WTC11 (cell line): ENCODE data around the gene ALAS2. TPM values are rescaled to one million over a fixed set of nuclear protein-coding genes. Genes with fewer than 3 reads are reported as not detected.
"Not testable (repeated sequence)": the region's sequence is repeated elsewhere in the genome, so short reads cannot be mapped to it uniquely, and the experiment has no call there.

ENCODE experiments used
- ATAC-seq: fragments of 200-7000 bp; cut with Tn5 transposase; 2 replicates; pipeline ENCODE4 v1.10.0; 2021; ENCODE audit warnings: mild to moderate bottlenecking, moderate library complexity
- CTCF ChIA-PET: fragments of 300-600 bp; sonication (Branson Sonifier 250); formaldehyde crosslinking; loops from one replicate; lab custom pipeline; 2021; ENCODE audit warnings: antibody characterized with exemption; lab: Charles Lee
- POLR2A ChIA-PET: fragments of 350-600 bp; sonication (Branson Sonifier 250); formaldehyde crosslinking; loops from one replicate; lab custom pipeline; 2021; ENCODE audit warnings: antibody characterized with exemption; lab: Charles Lee
- DNase-seq: peaks from one replicate; pipeline ENCODE4 v3.0.0; 2021; ENCODE audit warnings: low spot score
- H3K27ac Mint-ChIP-seq: 2 replicates; pipeline ENCODE4 v1.8.0; 2021; ENCODE audit warnings: mixed read lengths
- H3K27me3 Mint-ChIP-seq: 2 replicates; pipeline ENCODE4 v1.8.0; 2021; ENCODE audit warnings: low read depth, mild to moderate bottlenecking, moderate library complexity, mixed read lengths
- H3K36me3 Mint-ChIP-seq: 2 replicates; pipeline ENCODE4 v1.8.0; 2021; ENCODE audit warnings: mixed read lengths
- H3K4me1 Mint-ChIP-seq: 2 replicates; pipeline ENCODE4 v1.8.0; 2022; ENCODE audit warnings: mixed read lengths
- H3K4me3 Mint-ChIP-seq: 2 replicates; pipeline ENCODE4 v1.8.0; 2021; ENCODE audit warnings: mild to moderate bottlenecking, moderate library complexity, mixed read lengths
- H3K9me3 Mint-ChIP-seq: 2 replicates; pipeline ENCODE4 v1.8.0; 2021; ENCODE audit warnings: mixed read lengths
- CREM ChIP-seq: sonication (generic); formaldehyde crosslinking; IDR thresholded peaks from 2 replicates; pipeline ENCODE4 v1.8.1; 2022; ENCODE audit warnings: mild to moderate bottlenecking, missing genetic modification reagents, moderate library complexity
- ELF4 ChIP-seq: sonication (generic); formaldehyde crosslinking; IDR thresholded peaks from 2 replicates; pipeline ENCODE4 v1.8.1; 2022; ENCODE audit warnings: low read depth, mild to moderate bottlenecking, moderate library complexity, missing genetic modification reagents
- EMX1 ChIP-seq: fragments of 250-450 bp; sonication (Bioruptor Pico); IDR thresholded peaks from 2 replicates; pipeline ENCODE4 v1.8.0; 2021; ENCODE audit warnings: mild to moderate bottlenecking
- GABPB1 ChIP-seq: sonication (generic); formaldehyde crosslinking; IDR thresholded peaks from 2 replicates; pipeline ENCODE4 v1.8.1; 2023; ENCODE audit warnings: mild to moderate bottlenecking, missing genetic modification reagents
- JUN ChIP-seq: sonication (generic); formaldehyde crosslinking; IDR thresholded peaks from 2 replicates; pipeline ENCODE4 v1.8.0; 2023; ENCODE audit warnings: mild to moderate bottlenecking, missing genetic modification reagents
- NFATC4 ChIP-seq: fragments of 250-450 bp; sonication (Bioruptor Pico); IDR thresholded peaks from 2 replicates; pipeline ENCODE4 v1.9.0; 2021; ENCODE audit warnings: mild to moderate bottlenecking
- NFE2L1 ChIP-seq: sonication (generic); formaldehyde crosslinking; IDR thresholded peaks from 2 replicates; pipeline ENCODE4 v1.8.1; 2023; ENCODE audit warnings: missing genetic modification reagents
- NFYB ChIP-seq: sonication (generic); formaldehyde crosslinking; conservative IDR thresholded peaks from 2 replicates; pipeline ENCODE4 v1.8.0; 2022; ENCODE audit warnings: low read depth, missing genetic modification reagents
- SP1 ChIP-seq: sonication (generic); formaldehyde crosslinking; conservative IDR thresholded peaks from 2 replicates; pipeline ENCODE4 v1.8.1; 2022; ENCODE audit warnings: missing genetic modification reagents
- ZNF263 ChIP-seq: sonication (generic); formaldehyde crosslinking; IDR thresholded peaks from 2 replicates; pipeline ENCODE4 v1.8.1; 2022; ENCODE audit warnings: low read depth, mild to moderate bottlenecking, moderate library complexity, missing genetic modification reagents
- ZNF396 ChIP-seq: fragments of 250-450 bp; sonication (Bioruptor Pico); IDR thresholded peaks from 2 replicates; pipeline ENCODE4 v1.8.0; 2021; ENCODE audit warnings: mild to moderate bottlenecking, moderate library complexity, borderline replicate concordance
- total RNA-seq: library from RNA; stranded (reverse); gene quantifications from 3 replicates; pipeline ENCODE4 v1.2.3, GENCODE V29; 2021
- TF ChIP-seq, protein P1 (sequence below): sonication (generic); formaldehyde crosslinking; IDR thresholded peaks from 2 replicates; pipeline ENCODE4 v1.8.1; 2022; ENCODE audit warnings: missing genetic modification reagents, borderline replicate concordance
- TF ChIP-seq, protein P2 (sequence below): sonication (generic); formaldehyde crosslinking; IDR thresholded peaks from 2 replicates; pipeline ENCODE4 v1.8.0; 2022; ENCODE audit warnings: mild to moderate bottlenecking, missing genetic modification reagents
- TF ChIP-seq, protein P3 (sequence below): sonication (generic); formaldehyde crosslinking; IDR thresholded peaks from 2 replicates; pipeline ENCODE4 v1.8.1; 2022; ENCODE audit warnings: mild to moderate bottlenecking, missing genetic modification reagents, moderate library complexity, borderline replicate concordance
- TF ChIP-seq, protein P4 (sequence below): sonication (generic); formaldehyde crosslinking; IDR thresholded peaks from 2 replicates; pipeline ENCODE4 v1.8.0; 2023; ENCODE audit warnings: mild to moderate bottlenecking, missing genetic modification reagents
- TF ChIP-seq, protein P5 (sequence below): sonication (generic); formaldehyde crosslinking; conservative IDR thresholded peaks from 2 replicates; pipeline ENCODE4 v1.8.1; 2023; ENCODE audit warnings: mild to moderate bottlenecking, low read depth, missing genetic modification reagents, moderate library complexity

ALAS2 gene
- total RNA-seq, 1 experiment from 2014 or later = 0.35 TPM

DNA sequence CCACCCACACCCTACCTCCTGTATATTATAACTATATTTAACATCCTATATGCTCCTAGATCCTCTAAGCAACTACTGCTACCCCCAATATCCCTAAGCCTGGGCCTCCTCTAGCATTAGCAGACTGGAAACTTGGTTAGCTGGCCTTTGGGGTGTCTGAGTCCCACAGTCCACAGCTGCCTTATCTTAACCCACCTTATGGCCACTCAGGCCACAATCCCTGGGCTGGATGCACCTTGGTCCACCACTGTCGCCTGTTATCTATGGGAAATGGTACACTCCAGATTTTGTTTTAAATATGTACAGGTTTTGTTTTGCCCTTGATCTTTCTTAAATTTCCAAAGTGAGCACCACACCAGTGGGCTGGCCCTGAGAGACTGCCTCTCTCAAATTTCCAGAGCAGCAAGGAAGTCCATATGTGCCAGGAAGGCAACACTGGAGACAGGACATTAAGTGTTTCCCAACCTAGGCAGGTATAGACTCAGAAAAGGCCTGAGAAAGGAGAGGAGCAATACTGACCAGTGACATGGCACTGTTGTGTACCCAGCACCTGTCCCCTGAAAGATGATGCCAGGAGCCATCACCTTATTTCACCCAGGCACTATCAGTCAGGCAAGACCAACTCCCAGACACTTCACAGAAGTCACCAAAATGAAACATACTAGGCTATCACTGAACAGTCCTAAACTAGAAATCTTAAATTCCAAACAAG is 37.7 kb downstream of the ALAS2 start:
- Mint-ChIP-seq H3K27me3 (peaks cover 7% of the 10 kb centered on the region), H3K36me3 (no peaks in the 10 kb centered on the region), H3K9me3 (no peaks in the 10 kb centered on the region), H3K27ac (no peak overlapping the region)
- DNase-seq (no peak), ATAC-seq (no peak)
- ChIA-PET POLR2A (no interaction called here), CTCF (no interaction called here)
- TF ChIP-seq, protein P1, sequence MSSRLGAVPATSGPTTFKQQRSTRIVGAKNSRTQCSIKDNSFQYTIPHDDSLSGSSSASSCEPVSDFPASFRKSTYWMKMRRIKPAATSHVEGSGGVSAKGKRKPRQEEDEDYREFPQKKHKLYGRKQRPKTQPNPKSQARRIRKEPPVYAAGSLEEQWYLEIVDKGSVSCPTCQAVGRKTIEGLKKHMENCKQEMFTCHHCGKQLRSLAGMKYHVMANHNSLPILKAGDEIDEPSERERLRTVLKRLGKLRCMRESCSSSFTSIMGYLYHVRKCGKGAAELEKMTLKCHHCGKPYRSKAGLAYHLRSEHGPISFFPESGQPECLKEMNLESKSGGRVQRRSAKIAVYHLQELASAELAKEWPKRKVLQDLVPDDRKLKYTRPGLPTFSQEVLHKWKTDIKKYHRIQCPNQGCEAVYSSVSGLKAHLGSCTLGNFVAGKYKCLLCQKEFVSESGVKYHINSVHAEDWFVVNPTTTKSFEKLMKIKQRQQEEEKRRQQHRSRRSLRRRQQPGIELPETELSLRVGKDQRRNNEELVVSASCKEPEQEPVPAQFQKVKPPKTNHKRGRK (CRISPR knock-in tag) = no peak
- TF ChIP-seq NFE2L1 (no peak), SP1 (CRISPR knock-in tag) (no peak), JUN (CRISPR knock-in tag) (no peak), ZNF396 (no peak), GABPB1 (CRISPR knock-in tag) (no peak), EMX1 (no peak), NFYB (CRISPR knock-in tag) (no peak), ELF4 (CRISPR knock-in tag) (no peak), ZNF263 (no peak), NFATC4 (CRISPR knock-in tag) (no peak)
- TF ChIP-seq, protein P2, sequence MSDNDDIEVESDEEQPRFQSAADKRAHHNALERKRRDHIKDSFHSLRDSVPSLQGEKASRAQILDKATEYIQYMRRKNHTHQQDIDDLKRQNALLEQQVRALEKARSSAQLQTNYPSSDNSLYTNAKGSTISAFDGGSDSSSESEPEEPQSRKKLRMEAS = no peak
- TF ChIP-seq, protein P3, sequence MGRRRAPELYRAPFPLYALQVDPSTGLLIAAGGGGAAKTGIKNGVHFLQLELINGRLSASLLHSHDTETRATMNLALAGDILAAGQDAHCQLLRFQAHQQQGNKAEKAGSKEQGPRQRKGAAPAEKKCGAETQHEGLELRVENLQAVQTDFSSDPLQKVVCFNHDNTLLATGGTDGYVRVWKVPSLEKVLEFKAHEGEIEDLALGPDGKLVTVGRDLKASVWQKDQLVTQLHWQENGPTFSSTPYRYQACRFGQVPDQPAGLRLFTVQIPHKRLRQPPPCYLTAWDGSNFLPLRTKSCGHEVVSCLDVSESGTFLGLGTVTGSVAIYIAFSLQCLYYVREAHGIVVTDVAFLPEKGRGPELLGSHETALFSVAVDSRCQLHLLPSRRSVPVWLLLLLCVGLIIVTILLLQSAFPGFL (CRISPR knock-in tag) = no peak
- TF ChIP-seq, protein P4, sequence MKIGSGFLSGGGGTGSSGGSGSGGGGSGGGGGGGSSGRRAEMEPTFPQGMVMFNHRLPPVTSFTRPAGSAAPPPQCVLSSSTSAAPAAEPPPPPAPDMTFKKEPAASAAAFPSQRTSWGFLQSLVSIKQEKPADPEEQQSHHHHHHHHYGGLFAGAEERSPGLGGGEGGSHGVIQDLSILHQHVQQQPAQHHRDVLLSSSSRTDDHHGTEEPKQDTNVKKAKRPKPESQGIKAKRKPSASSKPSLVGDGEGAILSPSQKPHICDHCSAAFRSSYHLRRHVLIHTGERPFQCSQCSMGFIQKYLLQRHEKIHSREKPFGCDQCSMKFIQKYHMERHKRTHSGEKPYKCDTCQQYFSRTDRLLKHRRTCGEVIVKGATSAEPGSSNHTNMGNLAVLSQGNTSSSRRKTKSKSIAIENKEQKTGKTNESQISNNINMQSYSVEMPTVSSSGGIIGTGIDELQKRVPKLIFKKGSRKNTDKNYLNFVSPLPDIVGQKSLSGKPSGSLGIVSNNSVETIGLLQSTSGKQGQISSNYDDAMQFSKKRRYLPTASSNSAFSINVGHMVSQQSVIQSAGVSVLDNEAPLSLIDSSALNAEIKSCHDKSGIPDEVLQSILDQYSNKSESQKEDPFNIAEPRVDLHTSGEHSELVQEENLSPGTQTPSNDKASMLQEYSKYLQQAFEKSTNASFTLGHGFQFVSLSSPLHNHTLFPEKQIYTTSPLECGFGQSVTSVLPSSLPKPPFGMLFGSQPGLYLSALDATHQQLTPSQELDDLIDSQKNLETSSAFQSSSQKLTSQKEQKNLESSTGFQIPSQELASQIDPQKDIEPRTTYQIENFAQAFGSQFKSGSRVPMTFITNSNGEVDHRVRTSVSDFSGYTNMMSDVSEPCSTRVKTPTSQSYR (CRISPR knock-in tag) = no peak
- TF ChIP-seq, all 79 proteins: peak for 0
- Mint-ChIP-seq H3K4me1 (no peaks in the 10 kb centered on the region), H3K4me3 (no peak overlapping the region)

DNA sequence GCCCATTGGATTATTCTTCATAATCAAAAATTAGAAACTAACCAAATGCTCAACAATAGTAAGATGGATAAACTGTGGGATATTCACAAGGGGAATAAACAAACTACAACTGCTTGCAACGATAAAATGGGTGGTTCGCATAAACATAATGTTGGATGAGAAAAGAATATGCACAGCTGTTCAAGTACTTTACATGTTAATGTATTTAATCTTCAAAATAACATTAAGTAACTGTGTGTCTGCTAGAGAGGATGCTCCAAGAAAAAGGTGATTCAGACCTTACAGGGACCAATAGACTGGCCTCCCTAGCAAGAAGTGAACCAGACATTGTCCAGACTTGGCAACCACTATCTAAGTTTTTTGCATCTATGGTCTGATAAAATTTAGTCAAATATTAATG is 39.1 kb downstream of the ALAS2 start:
- ChIA-PET CTCF (no interaction called here), POLR2A (no interaction called here)
- no peak overlapping the region for H3K27ac Mint-ChIP-seq
- no peaks in the 10 kb centered on the region for H3K9me3 Mint-ChIP-seq
- no peaks in the 10 kb centered on the region for H3K36me3 Mint-ChIP-seq
- H3K4me1 Mint-ChIP-seq = no peaks in the 10 kb centered on the region
- no peak overlapping the region for H3K4me3 Mint-ChIP-seq
- no peak for ATAC-seq
- peaks cover 5% of the 10 kb centered on the region for H3K27me3 Mint-ChIP-seq
- no peak for DNase-seq
- TF ChIP-seq, protein P5, sequence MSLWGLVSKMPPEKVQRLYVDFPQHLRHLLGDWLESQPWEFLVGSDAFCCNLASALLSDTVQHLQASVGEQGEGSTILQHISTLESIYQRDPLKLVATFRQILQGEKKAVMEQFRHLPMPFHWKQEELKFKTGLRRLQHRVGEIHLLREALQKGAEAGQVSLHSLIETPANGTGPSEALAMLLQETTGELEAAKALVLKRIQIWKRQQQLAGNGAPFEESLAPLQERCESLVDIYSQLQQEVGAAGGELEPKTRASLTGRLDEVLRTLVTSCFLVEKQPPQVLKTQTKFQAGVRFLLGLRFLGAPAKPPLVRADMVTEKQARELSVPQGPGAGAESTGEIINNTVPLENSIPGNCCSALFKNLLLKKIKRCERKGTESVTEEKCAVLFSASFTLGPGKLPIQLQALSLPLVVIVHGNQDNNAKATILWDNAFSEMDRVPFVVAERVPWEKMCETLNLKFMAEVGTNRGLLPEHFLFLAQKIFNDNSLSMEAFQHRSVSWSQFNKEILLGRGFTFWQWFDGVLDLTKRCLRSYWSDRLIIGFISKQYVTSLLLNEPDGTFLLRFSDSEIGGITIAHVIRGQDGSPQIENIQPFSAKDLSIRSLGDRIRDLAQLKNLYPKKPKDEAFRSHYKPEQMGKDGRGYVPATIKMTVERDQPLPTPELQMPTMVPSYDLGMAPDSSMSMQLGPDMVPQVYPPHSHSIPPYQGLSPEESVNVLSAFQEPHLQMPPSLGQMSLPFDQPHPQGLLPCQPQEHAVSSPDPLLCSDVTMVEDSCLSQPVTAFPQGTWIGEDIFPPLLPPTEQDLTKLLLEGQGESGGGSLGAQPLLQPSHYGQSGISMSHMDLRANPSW (CRISPR knock-in tag) = no peak
- TF ChIP-seq NFYB (CRISPR knock-in tag) = no peak
- no peak for TF ChIP-seq CREM (CRISPR knock-in tag)

DNA sequence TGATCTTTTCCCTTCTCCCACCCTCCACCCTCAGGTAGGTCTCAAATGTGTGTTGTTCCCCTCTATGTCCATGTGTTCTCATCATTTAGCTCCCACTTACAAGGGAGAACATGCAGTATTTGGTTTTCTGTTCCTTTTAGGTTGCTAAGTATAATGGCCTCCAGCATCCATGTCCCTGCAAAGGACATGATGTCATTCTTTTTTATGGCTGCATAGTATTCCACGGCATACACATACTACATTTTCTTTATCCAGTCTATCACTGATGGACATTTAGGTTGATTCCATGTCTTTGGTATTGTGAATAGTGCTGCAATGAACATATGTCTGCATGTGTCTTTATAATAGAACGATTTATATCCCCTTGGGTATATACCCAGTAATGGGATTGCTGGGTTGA is 47.5 kb downstream of the ALAS2 start:
- H3K27ac Mint-ChIP-seq, H3K9me3 Mint-ChIP-seq, H3K27me3 Mint-ChIP-seq, CTCF ChIA-PET, H3K4me1 Mint-ChIP-seq, DNase-seq, POLR2A ChIA-PET, H3K4me3 Mint-ChIP-seq, H3K36me3 Mint-ChIP-seq, ATAC-seq: not testable (repeated sequence)
